ENCODE data around the gene SMAD9. TPM values are rescaled to one million over a fixed set of nuclear protein-coding genes. Genes with fewer than 3 reads are reported as not detected.

The SMAD9 gene
- total and polyA plus RNA-seq, 10 donors: 0.67 to 2.9 (median 1.4) TPM

DNA sequence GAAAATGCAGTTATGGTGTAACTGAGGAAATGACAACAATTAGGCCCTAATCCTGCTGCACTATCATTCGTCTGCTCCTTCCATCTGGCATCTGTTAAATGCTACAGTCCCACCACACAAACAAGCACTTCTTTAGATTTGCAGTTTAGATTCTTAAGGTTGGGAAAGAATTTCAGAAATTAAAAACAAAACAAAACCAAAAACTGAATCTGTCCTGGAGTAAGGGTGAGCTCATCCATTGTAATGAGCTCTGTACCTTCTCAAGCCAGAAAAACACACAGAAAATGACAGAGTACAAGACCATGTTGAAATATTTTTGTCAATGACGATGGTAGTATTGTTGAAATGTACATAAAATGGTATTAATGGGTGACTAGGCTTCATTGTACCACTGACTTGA lies 28.3 kb downstream of the SMAD9 start:
- WGBS, 5 donors: 61 to 88% (median 82%) methylated on average over 2 of the region's 2 CpGs
- Histone ChIP-seq H3K36me3 (no peaks in the 10 kb centered on the region), H3K4me1 (no peaks in the 10 kb centered on the region), H3K4me3 (no peak overlapping the region), H3K27ac (no peak overlapping the region), H3K9me3 (no peaks in the 10 kb centered on the region), H3K27me3 (replicated peaks in 1 of 7) (no peaks in the 10 kb centered on the region)
- DNase-seq: no peak
- TF ChIP-seq, protein P1, sequence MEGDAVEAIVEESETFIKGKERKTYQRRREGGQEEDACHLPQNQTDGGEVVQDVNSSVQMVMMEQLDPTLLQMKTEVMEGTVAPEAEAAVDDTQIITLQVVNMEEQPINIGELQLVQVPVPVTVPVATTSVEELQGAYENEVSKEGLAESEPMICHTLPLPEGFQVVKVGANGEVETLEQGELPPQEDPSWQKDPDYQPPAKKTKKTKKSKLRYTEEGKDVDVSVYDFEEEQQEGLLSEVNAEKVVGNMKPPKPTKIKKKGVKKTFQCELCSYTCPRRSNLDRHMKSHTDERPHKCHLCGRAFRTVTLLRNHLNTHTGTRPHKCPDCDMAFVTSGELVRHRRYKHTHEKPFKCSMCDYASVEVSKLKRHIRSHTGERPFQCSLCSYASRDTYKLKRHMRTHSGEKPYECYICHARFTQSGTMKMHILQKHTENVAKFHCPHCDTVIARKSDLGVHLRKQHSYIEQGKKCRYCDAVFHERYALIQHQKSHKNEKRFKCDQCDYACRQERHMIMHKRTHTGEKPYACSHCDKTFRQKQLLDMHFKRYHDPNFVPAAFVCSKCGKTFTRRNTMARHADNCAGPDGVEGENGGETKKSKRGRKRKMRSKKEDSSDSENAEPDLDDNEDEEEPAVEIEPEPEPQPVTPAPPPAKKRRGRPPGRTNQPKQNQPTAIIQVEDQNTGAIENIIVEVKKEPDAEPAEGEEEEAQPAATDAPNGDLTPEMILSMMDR (IDR thresholded peaks at IDR 0.05 in 8 of 11, conservative IDR thresholded peaks at IDR 0.05 in 3 of 11): no peak
- TF ChIP-seq POLR2A (IDR thresholded peaks at IDR 0.05) (no peak), POLR2AphosphoS5 (IDR thresholded peaks at IDR 0.05) (no peak)
- intact Hi-C loops (cut with DNase I; ENCODE audit: low total_unique reads): no loop called here

DNA sequence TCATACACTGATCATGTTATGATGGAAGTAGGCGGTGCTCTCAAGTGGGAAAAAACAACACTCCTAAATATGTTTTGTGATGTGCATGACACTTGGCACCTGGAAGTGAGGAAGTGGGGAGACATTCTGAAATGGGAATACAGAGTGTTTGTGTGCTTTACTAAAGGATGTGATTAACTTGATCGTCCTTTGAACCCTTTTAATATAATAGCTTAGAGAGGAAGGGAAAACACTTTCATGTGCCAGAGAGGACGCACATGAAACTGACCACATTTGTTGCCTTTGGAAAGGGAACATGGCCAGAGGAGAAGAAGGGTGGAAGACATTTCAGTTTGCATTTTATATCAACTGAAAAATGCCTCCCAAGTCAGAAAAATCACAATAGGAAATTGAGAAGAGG lies 31.4 kb downstream of the SMAD9 start:
- H3K4me3 ChIP-seq: no peak overlapping the region
- intact Hi-C loops (cut with DNase I; ENCODE audit: low total_unique reads): no loop called here
- DNase-seq: no peak
- H3K27ac ChIP-seq: no peak overlapping the region
- no peaks in the 10 kb centered on the region for H3K9me3 ChIP-seq
- H3K36me3 ChIP-seq: no peaks in the 10 kb centered on the region
- TF ChIP-seq POLR2A (IDR thresholded peaks at IDR 0.05): no peak
- H3K4me1 ChIP-seq: no peaks in the 10 kb centered on the region
- no peaks in the 10 kb centered on the region for H3K27me3 ChIP-seq (replicated peaks in 1 of 7)
- 72 to 81% (median 76%) methylated on average over 3 of the region's 3 CpGs for WGBS, 5 donors

DNA sequence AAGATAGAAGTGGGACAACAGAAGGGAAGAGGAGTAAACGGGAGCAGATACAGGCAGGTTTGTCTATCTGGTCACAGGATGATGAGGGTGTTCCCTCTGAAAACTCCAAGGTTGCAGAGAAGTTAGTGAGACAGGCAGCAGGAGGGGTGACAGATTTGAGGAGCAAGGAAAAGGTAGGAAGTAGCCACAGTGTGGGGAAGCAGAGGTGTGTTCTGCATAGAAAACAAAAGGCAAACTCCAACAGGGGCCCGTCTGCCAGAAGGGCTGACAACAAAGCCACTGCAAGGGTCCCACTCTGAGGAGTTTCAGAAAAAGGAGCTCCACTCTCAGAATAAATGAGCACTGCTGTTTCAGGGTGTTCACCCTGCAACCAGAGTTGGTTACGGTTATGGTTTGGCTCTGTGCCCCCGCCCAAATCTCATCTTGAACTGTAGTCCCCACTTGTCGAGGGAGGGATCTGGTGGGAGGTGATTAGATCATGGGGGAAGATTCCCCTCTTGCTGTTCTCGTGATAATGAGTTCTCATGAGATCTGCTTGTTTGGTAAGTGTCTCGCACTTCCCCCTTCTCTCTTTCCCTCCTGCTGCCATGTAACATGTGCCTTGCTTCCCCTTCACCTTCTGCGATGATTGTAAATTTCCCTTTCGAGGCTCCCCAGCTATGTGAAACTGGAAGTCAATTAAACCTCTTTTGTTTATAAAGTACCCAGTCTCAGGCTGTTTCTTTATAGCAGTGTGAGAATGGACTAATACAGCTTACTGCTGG lies 32.1 kb downstream of the SMAD9 start:
- Histone ChIP-seq H3K9me3 (no peaks in the 10 kb centered on the region), H3K27ac (no peak overlapping the region), H3K27me3 (replicated peaks in 1 of 7) (no peaks in the 10 kb centered on the region), H3K4me1 (no peaks in the 10 kb centered on the region), H3K4me3 (no peak overlapping the region), H3K36me3 (no peaks in the 10 kb centered on the region)
- WGBS, 5 donors: 62 to 70% (median 66%) methylated on average over 9 of the region's 9 CpGs
- no peak for DNase-seq
- intact Hi-C loops (cut with DNase I; ENCODE audit: low total_unique reads): no loop called here
- no peak for TF ChIP-seq POLR2A (IDR thresholded peaks at IDR 0.05)
- no peak for TF ChIP-seq POLR2AphosphoS5 (IDR thresholded peaks at IDR 0.05)
- TF ChIP-seq, protein P1 (IDR thresholded peaks at IDR 0.05 in 8 of 11, conservative IDR thresholded peaks at IDR 0.05 in 3 of 11): no peak

DNA sequence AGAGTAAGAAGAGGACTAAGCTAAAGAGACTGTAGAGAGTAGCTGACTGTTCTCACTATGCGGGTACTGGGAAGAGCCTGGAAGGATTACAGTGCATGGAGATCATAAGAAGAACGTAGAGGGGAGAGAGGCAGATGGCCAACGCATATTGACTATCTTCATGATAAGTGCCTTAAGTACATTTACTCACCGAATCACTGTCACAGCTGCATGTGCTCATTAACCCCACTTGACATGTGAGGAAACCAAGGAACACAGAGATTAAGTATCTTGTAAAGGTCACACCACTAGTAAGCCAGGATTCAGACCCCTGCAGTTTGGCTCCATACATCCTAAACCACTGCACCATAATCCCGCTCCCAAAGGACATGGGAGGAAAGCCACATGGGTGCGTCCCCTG lies 34.1 kb downstream of the SMAD9 start:
- intact Hi-C loops (cut with DNase I; ENCODE audit: low total_unique reads): no loop called here
- Histone ChIP-seq H3K27ac (no peak overlapping the region), H3K36me3 (no peaks in the 10 kb centered on the region), H3K9me3 (no peaks in the 10 kb centered on the region), H3K4me1 (no peaks in the 10 kb centered on the region), H3K27me3 (replicated peaks in 1 of 7) (no peaks in the 10 kb centered on the region), H3K4me3 (no peak overlapping the region)
- TF ChIP-seq, protein P1 (IDR thresholded peaks at IDR 0.05 in 8 of 11, conservative IDR thresholded peaks at IDR 0.05 in 3 of 11): no peak
- TF ChIP-seq POLR2AphosphoS5 (IDR thresholded peaks at IDR 0.05) (no peak), POLR2A (IDR thresholded peaks at IDR 0.05) (no peak)
- DNase-seq: no peak
- 80 to 89% (median 86%) methylated on average over 6 of the region's 6 CpGs for WGBS, 5 donors
